A673 (cell line): ENCODE results near the gene TOMM40.

ENCODE experiments used
- EZH2 ChIP-seq: fragments of 200-600 bp; sonication (generic); IDR thresholded peaks from 2 replicates; pipeline ENCODE4 v1.6.1; 2017; ENCODE audit warnings: borderline replicate concordance, low read depth, mild to moderate bottlenecking, mixed read lengths, antibody characterized with exemption, low read length; ENCODE audit not compliant: poor library complexity, severe bottlenecking
- TF ChIP-seq, protein P1 (sequence below): fragments of 300-800, 200-600 bp; sonication (generic); conservative IDR thresholded peaks from 2 replicates; pipeline ENCODE4 v1.5.1; 2017; ENCODE audit warnings: low read depth, mild to moderate bottlenecking, antibody characterized with exemption, low read length, moderate library complexity, mixed read lengths

DNA sequence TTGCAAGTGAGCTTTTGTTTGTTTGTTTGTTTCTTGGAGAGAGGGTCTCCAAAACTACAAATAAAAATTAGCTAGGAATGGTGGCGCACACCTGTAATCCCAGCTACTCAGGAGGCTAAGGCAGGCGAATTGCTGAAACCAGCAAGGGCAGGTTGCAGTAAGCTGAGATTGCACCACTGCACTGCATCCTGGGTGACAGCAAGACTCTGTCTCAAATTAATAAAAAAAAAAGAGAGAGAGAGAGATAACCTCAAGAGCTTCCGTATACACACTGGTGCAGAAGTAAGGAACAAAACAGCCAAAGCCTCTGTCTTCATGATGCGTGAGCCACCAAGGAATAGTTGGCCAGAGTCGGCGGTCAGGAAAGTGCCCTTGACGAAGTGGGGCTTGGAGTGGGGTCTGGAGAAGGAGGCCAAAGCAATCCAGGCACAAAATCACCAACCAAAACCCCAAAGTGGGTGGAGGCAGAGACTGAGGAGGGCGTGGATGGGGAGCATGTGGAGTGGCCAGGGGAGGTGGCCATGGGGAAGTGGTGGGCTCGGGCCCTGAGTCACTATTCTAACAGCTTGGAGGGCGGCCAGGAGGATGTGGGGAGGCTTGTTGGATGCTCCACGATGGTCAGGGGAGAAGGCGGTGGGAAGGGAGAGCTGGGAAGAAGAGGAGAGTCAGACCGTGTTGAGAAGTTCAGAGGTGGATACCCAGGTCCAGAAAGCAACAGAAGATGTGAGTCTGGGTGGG is 21.2 kb upstream of the TOMM40 start:
- TF ChIP-seq, protein P1, sequence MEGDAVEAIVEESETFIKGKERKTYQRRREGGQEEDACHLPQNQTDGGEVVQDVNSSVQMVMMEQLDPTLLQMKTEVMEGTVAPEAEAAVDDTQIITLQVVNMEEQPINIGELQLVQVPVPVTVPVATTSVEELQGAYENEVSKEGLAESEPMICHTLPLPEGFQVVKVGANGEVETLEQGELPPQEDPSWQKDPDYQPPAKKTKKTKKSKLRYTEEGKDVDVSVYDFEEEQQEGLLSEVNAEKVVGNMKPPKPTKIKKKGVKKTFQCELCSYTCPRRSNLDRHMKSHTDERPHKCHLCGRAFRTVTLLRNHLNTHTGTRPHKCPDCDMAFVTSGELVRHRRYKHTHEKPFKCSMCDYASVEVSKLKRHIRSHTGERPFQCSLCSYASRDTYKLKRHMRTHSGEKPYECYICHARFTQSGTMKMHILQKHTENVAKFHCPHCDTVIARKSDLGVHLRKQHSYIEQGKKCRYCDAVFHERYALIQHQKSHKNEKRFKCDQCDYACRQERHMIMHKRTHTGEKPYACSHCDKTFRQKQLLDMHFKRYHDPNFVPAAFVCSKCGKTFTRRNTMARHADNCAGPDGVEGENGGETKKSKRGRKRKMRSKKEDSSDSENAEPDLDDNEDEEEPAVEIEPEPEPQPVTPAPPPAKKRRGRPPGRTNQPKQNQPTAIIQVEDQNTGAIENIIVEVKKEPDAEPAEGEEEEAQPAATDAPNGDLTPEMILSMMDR = no peak
- no peak for TF ChIP-seq EZH2
